HG02798 (cell line): ENCODE measurements around the gene TSC22D4.
A peak's percentile ranks its signal among the peaks of the same experiment; 100 is the strongest.

Source experiments
- ATAC-seq: cut with Tn5 transposase; IDR thresholded peaks from one replicate; pipeline ENCODE4 v1.9.1; 2021; ENCODE audit warnings: mild to moderate bottlenecking; ENCODE audit not compliant: unreplicated experiment, poor library complexity

TSC22D4 gene

GRCh38 chr7:100493476-100494264 lies 14.7 kb upstream of the TSC22D4 start:
- ATAC-seq, result no peak

GRCh38 chr7:100492738-100493475 lies 13.9 kb upstream of the TSC22D4 start:
- no peak for ATAC-seq

GRCh38 chr7:100491192-100491578 lies 12.2 kb upstream of the TSC22D4 start:
- no peak for ATAC-seq

DNA sequence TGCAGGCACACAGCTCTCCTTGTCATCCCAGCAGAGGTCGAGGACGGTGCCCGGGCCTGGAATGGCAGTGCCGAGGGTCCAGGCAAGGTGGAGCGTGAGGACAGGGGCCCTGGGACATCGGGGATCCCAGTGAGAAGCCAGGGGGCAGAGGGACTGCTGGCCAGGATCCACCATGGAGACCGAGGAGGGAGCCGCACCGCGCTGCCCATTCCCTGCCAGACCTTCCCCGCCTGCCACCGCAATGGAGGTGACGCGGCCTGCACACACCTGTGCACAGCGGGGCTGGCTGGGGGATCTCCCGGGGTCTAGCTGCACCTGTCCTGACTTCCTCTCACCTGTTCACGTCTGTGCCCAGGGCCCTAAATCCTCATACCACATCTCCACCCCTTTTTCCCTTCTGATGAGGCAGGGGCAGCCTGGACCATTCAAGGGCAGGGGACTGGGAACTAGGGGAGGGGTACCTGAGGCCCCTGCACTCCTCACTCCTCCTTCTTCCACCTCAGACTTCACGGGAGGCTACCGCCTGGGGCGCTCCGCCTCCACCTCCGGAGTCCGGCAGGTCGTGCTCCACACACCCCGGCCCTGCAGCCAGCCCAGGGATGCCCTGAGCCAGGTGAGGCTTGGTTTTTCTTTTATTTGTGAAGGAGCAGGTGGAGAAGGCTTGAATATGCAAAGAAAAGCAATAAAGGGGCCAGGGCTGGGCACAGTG lies 11.6 kb upstream of the TSC22D4 start:
- ATAC-seq, result no peak

DNA sequence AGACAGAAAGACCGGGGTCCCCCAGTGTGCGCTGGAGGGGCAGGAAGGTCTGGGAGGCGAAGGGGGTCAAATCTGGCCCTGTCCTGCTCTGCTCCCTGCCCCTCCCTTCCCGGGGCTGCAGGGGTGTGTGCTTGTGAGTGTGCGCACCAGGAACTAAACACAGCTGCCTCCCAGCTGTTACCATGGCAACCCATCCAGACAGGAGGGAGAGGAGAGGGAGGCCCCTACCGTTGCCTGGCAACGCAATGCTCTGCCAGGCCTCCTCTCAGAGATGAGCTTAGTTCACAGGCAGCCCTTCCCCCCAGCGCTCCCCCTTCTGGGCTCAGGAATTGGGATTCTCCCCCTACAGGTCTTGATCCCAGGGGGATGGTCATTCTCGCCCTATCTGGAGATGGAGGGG lies 10.8 kb upstream of the TSC22D4 start:
- ATAC-seq, result no peak

DNA sequence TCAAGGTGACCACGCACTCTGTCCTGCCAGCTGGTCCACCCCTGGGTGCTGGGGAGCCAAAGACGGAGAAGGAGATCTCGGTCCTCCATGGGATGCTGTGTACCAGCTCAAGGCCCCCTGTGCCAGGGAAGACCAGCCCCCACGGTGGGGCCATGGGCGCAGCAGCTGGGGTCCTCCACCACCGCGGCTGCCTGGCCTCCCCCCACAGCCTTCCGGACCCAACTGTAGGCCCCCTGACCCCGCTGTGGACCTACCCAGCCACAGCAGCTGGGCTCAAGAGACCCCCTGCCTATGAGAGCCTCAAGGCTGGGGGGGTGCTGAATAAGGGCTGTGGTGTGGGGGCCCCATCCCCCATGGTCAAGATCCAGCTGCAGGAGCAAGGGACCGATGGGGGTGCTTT lies 10.1 kb upstream of the TSC22D4 start:
- ATAC-seq, result no peak

- no peak for ATAC-seq
These were observed 9.5 kb upstream of the TSC22D4 start for GRCh38 chr7:100488333-100489095.

GRCh38 chr7:100486753-100487446 lies 7.9 kb upstream of the TSC22D4 start:
- no peak for ATAC-seq

GRCh38 chr7:100486111-100486636 lies 7.2 kb upstream of the TSC22D4 start:
- no peak for ATAC-seq

DNA sequence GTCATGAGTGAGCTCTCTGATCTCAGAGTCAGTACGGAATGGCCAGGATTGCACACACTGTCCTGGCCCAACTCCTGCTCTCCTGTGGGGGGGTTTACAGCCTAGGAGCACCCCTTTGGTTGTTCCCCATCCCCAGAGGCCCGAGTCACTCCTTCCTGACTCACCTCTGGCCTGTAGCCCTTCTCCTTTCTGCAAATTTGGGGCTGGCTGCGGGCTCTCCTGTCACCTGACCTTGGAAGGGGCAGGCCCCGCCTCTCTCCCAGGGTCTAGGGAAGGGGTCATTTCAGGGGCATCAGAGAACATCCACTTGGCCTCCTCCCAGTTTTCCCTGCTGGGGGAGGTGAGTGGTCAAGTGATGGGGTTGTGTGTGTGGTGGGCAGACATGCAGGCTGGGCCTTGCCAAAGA lies 6.5 kb upstream of the TSC22D4 start:
- no peak for ATAC-seq

DNA sequence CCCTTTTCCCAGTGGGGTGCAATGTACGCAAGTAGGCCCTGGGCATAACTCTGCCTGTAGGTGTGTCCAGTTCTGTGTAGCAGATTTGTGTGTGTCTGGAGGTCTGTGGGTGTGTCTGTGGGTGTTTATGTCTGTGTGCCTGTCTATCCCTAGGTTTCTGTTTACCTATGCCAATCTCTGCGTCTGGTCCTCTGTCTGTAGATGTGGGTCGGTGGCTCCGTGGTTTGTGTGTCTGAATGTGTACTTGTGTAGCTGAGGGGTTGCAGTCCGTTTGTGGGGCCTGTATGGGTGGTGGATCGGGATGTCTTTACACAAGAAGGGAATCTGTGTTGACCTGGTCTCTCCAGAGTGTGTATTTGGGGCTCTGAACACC lies 5.6 kb upstream of the TSC22D4 start:
- ATAC-seq, result no peak

DNA sequence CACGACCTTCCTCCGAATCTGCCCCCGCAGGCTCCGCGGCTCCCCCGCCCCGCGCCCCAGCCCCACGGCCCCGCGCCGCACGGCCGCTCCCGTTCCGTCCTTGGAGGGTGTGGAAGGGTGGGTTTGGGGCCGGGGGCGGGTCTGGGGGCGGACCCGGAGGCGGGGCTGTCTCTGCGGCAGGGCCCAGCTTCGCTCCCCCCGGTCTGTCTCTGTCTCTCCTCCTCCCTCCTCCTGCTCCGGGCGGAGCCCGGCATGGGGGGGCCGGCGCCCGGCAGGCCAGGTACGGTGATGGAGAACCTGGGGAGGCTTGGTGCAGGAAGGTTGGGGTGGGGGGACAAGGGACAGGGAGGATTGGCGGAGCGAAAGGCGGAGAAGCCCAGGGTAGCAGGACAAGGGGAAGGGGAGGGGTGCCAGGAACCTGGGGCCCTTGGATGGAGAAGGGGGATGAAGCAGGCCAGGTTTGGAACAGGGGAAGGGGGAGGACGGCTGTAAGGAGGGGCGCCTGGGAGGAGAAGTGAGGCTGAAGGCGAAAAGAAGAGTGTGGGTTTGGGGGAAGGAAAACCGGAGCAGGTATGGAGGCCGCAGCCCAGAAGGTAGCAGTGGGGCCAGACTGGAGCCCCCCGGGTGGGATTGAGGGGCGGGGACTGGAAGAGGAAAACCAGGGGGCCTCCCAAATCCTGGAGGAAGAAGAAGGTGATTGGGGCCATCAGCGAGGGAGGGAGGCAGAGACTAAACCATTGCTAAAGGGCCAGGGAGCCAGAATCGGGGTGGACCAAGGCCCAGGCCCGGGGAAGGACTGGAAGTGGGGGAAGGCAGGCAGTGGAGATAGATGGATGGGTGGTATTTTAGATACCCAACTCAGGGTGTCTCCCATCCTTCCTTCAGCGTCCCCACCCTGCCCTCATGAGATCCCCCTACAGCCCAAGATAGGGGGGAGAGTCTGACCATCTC lies 5.0 kb upstream of the TSC22D4 start, which contains the start of gene NYAP1:
Gene NYAP1 (plus strand): TSS at position 206 of the 951 bp plus-strand sequence. CDS start 1,385 bp downstream, outside the sequence.
- peak; percentile 25 for ATAC-seq

DNA sequence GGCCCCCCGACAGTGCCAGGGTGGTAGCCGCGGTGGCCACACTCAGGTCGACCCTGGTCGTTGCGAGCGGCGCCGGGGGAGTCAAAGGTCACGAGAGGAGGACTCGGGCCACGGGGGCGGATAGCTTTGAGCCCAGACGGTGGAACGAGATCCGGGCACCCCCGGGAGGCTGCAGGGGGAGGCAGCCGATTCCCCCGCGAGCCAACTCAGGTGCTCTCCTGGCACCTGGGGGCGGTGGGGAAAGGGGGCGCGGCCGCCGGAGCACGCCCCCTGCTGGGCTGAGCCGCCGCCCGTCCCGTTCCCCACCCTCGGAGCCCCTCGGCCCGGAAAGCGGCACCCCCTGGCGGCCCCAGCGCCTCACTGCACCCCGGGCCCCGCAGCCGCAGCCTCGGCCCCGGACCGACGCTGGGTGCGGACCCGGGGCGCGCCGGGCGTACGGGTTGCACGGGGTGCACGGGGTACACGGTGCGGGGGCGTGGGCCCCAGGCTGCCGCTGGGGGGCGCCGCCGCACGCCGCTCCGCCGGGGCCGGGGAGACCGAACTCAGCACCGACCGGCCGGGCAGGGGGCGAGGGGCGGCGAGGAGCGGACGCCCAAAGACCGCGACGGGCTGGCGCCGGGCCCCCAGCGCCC lies 4.2 kb upstream of the TSC22D4 start:
- ATAC-seq, result peak; percentile 66

- no peak for ATAC-seq
These were observed 3.7 kb upstream of the TSC22D4 start for GRCh38 chr7:100482728-100483089.

DNA sequence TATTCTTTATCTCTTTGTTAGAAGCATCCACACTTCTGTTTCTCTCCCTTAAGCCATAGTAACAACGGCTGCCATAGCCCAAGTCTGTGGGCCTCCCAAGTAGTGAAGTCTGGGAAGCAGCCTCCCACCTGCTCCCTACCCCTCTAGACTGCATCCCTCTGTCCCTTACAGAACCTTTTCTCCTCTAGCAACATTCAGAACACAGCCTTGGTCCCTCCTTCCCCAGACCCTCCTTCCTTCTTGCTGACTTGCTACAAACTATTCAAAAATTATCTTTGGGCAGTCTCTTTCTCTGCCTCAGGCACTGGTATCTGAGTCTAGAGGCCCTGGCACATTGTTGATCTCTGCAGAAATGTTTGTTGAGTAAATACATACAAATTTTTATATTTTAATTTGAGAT lies 2.5 kb upstream of the TSC22D4 start:
- ATAC-seq, result no peak

DNA sequence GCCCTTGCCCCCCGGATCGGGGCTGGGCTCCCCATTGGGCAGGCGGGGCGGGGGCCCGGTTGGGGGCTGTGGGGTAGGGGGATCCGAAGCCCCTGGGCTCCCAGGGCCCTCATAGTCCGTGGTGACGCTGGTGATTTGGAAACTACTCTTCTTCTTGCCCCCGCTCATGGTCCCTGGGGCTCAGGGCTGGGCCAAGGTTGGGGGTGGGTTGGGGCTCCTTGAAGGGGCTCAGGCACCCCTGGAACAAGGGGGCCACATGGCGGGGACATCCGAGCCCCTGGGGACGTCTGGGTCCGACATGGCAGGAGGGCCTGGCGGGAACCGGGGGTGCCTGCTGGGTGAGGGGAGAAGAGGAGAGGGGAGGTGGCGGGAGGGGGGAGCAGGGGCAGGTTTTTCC lies 1.1 kb downstream of the TSC22D4 start:
- ATAC-seq, result no peak

DNA sequence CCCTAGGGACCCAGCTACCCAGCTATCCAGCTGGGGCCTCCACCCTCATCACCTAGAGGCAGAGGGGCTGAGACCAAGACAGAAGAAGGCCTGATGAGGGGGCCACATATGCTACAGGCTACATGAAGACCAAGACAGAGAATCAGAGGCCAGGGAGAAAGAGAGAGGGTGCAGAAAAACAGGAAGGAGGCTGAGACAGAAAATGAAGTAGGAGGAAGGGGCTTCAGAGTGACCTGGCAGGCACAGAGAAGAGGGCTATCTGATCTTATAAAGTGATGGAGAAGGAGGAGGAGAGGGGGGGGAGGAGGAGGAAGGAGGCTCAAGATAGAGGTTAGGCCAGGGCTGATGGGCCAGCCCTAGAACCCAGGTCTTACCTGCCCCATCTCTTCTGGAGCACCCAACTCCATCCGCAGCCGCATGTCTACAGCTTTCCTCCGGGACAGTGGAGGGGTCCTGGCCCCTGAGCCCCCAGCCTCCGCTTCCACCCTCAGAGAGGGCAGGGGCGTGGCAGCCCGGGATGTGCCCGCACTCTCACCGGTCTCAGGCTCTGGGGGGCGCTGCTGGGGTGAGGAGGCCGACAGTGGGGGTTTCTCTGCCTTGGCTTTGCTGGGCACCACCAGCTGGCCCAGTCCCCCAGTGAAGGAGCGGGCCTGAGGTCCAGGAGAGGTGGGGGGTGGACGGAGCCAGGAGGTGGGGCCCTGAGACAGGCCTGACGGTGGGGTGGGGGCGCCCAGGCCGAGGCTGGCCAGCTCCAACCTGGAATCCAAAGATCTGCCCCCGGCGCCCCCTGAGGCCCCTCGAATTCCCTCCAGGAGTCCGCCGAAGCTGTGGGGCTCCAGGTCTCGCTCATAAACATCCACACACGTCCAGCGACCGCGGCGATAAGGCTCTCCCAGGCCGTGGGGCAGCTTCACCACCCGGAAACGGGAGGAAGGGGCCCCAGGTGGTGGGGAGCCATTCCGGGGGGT lies 1.8 kb downstream of the TSC22D4 start:
- no peak for ATAC-seq
